Activated gamma-delta T cell treated with anti-CD3 and anti-CD28 coated beads, Interleukin-2, amount 50 U/mL, for 16 hours (primary cell): Measurements from ENCODE around the gene SHANK2.
"Not testable (repeated sequence)": the region's sequence is repeated elsewhere in the genome, so short reads cannot be mapped to it uniquely, and the experiment has no call there.

ENCODE experiments used
- DNase-seq: peaks from one replicate; pipeline ENCODE4 v3.0.0-alpha.2; 2020; ENCODE audit warnings: low read depth

SHANK2 gene

DNA sequence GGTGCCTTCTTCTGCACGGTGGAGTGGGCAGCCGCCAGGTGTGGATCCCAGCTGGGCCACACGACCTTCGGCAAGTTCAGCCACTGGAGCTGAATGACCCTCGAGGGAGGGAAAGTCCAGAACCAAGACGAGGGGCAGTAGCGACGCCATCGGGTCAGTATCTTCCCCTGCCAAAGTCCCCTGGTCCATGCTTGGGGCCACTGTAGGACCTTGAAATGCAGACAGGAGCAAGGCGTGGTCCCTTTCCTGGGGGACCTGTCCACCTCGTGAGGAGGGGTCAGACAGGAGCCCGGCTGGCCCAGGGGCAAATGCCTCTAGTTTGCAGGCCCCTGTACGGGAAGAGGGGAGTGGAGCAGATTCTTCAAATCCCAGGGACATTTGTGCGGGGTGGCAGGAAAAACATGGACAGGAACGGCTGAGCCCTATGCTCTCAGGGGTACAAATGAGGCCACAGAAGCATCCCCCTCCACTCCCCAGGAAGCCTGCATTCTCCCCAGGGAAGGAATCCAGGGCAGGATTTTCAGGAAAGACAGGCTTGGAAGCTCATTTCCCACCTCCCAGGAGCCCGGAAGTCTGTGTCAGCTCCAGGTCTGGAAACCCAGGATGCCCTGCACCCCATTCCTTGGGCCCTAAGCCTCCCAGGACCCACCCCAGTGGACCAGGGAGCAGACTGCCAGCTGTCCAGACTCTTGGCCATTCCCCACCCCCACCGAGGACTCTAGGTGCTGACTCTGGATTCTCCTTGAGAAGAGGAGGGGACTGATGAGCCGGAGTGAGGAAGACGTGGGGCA is 6.6 kb downstream of the SHANK2 start:
- DNase-seq, result no peak

DNA sequence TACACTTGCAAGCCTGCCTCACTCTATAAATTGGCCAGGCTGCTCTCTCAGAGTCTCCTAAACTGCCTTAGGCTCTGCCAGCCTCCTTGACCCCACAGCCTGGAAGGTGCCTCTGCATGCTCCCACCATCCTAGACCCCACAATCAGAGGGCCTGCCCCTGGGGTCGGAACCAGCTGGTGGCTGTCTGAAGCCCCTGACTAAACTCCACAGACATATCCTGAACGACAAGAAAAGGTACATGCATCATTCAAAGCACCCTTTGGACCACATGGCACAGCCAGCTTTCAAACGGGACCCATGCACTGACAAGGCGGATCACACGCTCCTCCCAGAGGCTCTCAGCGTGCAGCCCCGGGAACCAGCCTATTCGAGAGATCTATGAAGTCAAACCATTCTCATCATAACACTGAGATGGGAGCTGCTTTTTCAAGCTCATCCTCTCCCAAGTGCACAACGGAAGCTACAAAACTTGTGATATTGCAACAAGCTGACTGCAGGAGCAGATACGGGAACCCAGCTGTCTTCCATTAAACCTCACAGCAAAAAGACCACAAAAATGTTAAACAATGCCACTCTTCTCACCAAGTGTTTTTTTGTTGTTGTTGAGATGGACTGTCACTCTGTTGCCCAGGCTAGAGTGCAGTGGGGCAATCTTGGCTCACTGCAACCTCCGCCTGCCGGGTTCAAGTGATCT is 8.1 kb downstream of the SHANK2 start:
- no peak for DNase-seq

DNA sequence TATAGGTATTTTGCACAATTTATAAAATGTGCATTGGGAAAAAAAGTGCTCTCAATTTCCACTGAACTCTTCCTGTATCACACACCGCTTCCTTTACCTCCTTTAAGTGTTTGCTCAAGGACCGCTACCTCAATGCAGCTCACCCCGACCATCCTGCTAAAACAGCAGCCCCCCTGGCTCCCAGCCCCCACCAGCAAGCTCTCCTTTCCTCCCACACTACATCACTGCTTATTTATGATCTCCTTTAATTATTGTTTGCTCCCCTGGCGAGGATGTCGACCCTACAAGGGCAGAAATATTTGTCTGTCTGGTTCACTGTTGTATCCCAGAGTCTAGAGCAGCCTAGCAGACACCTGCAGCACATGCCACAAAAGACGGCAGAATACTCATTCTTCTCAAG is 10.0 kb downstream of the SHANK2 start:
- DNase-seq, result no peak

DNA sequence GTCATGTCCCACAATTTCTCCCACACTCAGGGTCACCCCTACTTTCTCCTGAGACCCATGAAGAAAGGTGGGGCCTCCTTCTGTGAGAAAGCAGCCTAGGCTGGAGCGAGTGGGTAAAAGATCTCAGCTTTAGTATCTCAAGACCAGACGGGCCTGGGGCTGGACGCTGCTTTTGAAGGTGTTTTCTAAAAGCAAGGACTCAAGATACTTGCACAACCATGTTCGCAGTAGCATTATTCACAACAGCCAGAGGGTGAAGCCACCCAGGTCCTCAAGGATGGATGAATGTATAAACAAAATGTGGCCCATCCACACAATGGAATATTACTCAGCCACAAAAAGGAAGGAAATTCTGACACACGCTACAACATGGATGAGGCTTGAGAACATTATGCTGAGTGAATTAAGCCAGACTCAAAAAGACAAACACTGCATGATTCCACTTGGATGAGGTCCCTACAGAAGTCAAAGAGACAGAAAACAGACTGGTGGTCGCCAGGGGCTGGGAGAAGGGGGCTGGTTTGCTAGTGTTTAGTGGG is 10.6 kb downstream of the SHANK2 start:
- no peak for DNase-seq

DNA sequence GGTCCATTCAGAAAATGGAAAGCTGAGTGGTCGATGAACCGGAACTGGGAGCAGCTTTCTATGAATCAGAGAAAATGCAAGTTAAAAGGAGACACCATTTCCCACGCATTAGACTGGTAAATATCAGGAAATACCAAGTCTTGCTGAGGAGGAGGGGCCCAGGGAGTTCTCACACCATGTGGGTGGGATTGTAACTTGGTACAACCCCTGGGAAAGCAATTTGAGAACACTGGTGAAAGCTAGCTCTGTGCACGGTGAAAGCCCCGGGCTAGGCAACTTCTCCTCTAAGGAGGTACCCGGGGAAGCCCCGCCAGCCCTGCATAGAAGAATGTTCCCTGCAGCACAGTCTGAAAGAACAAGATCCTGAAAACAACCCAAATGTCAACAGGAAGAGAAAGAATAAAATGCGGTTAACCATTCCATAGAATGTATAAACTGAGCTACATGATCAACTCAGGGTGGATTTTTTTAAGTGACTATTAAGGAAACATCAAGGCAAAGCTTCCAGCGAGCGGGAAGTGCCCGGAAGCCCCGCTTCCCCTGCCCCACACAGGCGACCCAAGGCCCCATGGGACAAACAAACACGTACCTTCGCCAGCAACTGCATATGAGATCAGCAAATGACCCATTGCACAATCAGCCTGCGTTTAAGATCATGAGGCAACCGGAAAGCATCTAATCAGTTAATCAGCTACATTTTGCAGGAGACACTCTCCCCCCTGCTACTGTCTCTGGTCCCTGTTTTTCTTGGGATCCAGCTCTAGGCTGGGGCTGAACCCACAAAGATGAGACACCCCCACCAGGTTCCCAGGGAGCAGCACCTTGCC is 11.3 kb downstream of the SHANK2 start:
- DNase-seq, result no peak

DNA sequence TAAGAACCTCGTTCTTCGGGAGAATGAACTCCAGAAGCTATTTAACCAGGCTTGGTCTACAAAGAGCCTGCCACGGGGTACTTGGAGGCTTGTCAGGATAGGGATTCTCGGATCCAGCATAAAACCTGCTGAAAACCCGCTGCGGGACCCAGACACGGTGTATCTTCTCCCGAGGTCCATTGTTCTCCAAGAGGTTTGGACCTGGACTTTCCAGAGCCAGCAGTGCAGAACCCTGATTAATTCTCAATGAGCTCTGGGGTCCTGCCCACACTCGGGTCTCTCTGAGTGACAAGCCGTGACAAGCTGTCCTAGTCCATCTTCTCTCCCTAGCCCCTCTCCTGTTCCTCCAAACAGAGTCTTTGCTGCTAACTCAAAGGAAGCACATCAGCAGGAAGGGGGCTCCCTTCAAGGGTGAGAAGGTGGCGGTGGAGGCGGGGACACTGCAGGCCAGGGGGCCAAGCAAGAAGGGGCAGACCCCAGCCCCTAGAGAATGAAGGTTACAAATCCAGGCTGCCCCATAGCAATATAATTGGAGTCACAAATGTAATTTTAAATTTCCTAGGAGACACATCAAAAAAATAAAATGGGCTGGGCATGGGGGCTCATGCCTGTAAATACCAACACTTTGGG is 12.2 kb downstream of the SHANK2 start:
- no peak for DNase-seq

DNA sequence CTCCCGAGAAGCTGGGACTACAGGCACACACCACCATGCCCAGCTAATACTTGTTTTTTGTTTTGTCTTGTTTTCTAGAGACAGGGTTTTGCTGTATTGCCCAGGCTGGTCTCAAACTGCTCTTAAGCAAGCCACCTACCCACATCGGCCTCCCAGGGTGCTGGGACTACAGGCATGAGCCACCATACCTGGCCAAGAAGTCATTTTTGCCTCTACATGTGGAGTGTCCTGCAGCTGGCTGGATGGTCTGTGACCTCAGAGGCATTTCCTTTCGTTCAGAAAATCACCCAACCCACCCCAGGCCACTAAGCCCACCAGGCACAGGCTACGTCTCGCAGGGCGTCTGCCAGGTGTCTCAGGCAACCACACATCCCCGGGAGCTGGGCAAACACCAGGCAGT is 12.8 kb downstream of the SHANK2 start:
- DNase-seq, result no peak

DNA sequence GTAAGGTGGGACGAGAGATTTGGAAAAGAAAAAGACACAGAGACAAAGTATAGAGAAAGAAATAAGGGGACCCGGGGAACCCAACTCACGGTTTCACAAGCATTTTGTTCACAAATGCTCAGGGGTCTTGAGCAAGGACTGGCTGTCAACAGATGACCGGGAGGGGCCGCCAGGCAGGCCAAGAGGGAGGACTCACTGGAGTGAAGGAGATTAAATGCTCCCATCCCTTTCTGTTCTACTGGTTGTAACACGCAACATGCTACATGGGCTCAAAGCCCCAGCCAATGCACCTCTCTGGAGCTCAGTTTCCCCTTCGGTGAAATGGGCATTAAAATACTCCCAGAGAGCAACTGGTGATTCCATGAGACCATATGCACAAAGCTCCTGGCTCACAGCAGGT is 13.4 kb downstream of the SHANK2 start:
- no peak for DNase-seq

DNA sequence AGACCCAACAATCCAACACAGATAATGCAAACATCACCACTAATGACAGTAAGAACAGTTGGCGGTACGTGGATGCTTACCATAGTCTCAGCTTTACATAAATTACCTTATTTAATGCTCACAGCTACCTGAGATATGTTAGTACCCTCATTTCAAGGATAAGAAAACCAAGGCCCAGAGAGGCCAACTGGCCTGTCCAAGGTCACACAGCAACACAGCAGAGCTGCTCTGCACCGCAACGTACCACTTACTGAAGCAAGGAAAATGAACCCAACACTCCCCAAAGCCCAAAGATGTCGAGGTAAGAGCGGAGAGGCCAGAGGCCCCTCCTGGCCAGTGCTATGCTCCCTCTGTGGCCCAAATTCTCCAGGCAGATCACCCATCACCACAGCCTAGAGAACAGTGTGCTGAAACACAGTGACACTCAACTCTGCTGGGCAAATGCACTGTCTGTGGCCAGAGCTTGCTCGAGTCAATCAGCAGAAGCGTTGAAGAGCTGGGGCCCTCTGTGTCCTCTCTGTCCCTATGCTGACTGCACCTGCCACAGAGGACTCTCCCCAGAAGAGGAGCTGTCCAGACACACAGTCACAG is 14.0 kb downstream of the SHANK2 start:
- no peak for DNase-seq

DNA sequence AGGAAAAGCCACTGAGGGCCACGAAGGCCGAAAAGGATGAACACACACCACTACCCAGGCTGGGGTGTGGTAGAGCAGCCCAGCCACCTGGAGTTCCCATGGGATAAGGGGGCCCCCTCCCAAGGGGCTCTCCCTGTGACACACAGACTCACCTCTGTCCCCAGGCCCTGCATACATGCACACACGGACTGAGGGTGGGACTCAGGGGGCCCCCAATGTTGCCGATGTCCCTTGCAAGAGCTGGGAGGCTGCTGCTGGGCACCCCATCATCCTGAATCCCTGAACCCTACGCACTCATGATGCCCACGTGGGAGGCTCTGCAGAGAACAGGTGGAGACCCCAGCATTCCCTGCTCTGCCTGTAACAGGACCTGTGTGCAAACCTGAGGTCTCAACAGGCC is 14.5 kb downstream of the SHANK2 start:
- DNase-seq, result no peak

DNA sequence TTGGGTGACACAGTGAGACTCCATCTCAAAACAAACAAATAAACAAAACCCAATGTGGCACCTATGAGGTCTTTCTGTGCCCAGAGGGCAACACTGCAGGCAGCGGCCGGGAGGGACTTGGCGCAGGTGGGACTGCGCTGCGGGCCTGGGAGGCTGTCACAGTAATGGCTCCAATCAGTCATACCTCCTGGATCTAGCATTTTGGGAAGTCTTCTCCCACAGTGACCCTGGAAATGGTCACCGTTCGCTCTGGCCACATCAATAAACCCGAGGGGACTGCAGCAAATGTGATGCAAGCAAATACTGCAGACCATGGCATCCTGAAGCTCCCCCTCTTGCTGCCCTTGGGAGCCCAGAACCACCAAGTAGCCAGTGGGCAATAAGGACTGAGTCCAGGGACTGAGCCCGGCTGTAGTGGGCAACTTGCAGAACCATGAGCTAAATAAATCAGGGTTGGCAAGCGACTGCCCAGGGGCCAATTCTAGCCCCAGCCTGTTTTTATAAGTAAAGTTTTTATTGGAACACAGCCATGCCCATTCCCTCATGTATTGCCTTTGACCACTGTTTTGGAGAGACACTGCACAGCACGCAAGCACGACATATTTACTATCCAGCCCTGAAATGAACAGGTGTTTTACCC is 15.4 kb downstream of the SHANK2 start:
- DNase-seq, result no peak

DNA sequence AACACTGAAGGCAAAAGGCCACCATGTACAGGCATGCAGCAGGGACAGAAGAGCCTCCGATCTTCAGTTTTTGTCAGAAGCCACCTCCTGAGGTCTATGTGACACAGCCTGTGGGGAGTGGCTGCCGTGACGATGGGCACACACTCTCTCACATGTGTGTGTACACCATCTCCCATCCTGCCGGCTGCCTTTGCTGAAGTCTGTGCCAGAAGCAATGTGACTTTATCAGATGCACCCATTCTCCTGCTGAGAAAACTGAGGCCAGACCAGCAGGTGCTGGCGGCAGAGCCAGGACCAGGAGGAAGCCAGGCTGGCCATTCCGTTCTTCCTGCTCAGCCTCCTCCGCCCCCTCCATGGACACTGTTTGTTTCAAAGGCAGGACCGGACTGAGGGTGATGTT is 16.7 kb downstream of the SHANK2 start:
- DNase-seq, result no peak

DNA sequence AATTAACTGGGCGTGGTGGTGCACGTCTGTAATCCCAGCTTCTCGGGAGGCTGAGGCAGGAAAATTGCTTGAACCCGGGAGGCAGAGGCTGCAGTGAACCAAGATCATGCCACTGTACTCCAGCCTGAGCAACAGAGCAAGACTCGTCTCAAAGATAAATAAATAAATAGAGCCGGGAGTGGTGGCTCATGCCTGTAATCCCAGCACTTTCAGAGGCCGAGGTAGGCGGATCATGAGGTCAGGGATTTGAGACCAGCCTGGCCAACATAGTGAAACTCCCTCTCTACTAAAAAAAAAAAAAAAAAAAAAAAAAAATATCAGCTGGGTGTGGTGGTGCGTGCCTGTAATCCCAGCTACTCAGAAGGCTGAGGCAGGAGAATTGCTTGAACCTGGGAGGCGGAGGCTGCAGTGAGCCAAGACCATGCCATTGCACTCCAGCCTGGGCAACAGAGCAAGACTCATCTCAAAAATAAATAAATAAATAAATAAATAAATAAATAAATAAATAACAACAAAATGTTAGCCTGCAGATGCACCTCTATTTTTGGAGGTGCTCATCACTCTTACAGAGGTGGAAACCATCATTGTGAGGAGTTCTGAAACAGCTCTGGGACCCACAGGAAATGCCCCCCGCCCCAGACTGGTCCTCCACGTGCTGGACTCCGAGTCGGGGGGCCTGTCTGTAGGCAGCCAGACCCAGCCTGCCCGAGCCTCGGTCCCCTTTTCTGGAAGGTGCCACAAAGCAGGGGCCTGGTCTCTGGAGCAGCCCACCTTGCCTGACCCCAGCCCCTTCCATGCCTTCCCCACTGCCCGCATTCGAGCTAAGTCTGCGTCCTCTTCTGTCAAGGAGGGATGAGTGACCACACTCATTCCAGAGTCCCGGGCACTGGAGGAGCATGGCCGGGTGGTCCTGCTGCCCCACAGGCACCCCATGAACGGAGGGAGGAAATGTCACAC is 18.2 kb downstream of the SHANK2 start:
- DNase-seq, result not testable (repeated sequence)

DNA sequence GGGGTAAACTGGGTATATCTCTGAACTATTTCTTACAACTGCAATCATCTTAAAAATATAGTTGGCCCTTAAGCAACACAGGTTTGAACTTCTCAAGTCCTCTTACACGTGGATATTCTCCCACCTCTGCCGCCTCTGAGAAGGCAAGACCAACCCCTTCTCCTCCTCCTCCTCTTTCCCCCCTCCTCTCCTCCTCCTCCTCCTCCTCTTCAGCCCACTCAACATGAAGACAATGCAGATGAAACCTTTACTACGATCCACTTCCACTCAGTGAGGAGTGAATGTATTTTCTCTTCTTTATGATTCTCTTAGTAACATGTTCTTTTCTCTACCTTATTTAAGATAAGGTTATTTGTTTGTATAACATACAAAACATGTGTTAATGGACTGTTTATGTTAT is 20.0 kb downstream of the SHANK2 start:
- no peak for DNase-seq

DNA sequence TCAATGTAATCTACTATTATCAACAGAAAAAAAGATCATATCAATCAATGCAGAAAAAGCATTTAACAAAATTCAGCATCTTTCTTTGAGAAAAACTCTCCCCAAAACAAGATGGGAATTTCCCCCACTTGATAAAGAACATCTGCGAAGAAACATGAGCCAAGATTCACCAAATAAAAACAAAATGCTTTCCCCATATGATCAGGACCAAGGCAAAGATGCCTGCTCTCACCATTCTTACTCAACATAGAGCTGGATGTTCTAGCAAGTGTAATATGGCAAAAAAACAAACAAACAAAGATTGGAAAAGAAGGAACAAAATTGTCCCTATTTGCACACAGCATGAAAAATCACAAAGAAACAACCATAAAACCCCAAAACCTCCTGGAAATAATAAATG is 23.4 kb downstream of the SHANK2 start:
- no peak for DNase-seq

DNA sequence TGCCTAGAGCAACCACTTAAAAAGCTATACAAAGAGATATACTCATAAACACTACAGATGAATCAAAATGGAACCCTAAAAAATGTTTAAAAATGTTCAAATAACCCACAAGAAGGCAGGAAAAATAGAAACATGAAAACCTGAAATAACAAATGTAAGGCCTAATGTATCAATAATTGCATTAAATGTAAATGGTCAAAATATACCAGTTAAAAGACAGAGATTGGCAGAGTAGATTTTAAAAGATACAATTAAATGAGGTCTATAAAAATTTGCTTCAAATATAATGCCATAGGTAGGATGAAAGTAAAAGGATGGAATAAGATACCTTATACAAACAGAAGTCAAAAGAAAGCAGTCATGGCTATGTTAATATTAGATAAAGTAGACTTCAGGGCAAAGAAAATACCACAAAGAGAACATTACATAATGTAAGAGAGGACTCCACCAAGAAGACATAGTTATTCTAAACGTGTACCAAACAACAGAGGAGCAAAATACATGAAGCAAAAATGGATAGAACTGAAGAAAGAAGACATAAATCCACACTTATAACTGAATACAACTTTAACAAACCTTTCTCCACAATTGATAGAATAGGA is 25.2 kb downstream of the SHANK2 start:
- DNase-seq, result no peak

DNA sequence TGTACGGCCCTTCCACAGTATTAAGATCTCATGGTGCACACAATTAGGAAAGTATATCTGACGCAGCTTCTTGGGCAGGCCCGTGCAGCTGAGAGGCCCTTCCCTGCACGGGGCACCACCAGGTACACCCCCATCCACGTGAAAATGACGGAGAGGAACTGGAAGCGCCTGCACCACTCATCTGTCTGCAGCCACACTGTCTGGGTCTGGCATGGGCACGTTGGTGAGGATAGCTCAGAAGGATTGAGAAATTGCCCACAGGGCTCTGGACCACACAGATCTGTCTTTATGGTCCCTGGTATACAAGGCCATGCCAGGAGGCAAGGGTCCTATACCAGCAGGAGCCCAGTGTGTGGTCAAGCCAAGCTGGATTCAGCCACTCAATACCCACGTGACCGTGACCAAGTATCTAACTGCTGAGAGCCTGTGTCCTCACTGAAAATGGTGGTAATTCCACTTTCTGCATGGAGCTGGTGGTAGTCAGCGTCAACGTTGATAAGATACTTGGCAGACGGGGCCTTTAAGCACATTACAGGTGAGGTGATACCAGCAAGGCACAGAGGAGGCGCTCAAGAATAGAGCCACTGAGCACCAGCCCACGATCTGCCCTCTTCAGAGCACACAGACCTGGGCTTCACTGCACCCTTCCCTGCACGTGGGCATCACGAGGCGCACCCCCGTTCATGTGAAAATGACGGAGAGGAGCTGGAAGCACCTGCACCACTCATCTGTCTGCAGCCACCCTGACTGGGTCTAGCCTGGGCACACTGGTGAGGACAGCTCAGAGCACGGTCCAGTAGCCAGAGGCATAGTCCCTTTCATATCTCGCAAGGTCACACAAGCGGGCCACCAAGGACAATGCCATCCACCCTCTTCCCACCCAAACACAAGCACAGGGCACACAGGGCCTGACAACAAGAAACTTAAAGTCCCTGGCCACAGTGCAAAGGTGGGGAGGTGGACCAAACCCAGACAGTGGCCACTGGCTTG is 28.4 kb downstream of the SHANK2 start:
- no peak for DNase-seq

DNA sequence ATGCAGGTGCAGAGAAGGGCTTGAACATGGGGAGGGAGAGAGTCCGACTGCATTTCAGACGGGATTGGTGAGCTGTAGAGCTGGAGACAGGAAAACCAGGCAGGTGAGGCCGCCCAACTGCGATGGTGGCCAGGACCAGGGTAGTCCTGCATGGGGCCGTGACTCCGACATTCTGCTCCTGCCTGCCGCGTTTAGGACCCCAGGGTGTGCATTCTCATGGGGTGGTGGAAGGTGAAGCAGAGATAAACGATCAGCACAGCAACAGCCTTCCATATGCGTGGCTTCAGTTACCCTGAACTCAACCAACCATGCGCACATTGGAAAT is 29.3 kb downstream of the SHANK2 start:
- DNase-seq, result no peak
